ENCODE results near the gene KLHDC3.

- TF ChIP-seq, protein P1, sequence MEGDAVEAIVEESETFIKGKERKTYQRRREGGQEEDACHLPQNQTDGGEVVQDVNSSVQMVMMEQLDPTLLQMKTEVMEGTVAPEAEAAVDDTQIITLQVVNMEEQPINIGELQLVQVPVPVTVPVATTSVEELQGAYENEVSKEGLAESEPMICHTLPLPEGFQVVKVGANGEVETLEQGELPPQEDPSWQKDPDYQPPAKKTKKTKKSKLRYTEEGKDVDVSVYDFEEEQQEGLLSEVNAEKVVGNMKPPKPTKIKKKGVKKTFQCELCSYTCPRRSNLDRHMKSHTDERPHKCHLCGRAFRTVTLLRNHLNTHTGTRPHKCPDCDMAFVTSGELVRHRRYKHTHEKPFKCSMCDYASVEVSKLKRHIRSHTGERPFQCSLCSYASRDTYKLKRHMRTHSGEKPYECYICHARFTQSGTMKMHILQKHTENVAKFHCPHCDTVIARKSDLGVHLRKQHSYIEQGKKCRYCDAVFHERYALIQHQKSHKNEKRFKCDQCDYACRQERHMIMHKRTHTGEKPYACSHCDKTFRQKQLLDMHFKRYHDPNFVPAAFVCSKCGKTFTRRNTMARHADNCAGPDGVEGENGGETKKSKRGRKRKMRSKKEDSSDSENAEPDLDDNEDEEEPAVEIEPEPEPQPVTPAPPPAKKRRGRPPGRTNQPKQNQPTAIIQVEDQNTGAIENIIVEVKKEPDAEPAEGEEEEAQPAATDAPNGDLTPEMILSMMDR (conservative IDR thresholded peaks at IDR 0.05; ENCODE audit: low read depth in 2 of 2), result no peak
- TF ChIP-seq, protein P2, sequence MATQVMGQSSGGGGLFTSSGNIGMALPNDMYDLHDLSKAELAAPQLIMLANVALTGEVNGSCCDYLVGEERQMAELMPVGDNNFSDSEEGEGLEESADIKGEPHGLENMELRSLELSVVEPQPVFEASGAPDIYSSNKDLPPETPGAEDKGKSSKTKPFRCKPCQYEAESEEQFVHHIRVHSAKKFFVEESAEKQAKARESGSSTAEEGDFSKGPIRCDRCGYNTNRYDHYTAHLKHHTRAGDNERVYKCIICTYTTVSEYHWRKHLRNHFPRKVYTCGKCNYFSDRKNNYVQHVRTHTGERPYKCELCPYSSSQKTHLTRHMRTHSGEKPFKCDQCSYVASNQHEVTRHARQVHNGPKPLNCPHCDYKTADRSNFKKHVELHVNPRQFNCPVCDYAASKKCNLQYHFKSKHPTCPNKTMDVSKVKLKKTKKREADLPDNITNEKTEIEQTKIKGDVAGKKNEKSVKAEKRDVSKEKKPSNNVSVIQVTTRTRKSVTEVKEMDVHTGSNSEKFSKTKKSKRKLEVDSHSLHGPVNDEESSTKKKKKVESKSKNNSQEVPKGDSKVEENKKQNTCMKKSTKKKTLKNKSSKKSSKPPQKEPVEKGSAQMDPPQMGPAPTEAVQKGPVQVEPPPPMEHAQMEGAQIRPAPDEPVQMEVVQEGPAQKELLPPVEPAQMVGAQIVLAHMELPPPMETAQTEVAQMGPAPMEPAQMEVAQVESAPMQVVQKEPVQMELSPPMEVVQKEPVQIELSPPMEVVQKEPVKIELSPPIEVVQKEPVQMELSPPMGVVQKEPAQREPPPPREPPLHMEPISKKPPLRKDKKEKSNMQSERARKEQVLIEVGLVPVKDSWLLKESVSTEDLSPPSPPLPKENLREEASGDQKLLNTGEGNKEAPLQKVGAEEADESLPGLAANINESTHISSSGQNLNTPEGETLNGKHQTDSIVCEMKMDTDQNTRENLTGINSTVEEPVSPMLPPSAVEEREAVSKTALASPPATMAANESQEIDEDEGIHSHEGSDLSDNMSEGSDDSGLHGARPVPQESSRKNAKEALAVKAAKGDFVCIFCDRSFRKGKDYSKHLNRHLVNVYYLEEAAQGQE (IDR thresholded peaks at IDR 0.05; ENCODE audit: unreplicated experiment), result no peak
- TF ChIP-seq POLR2AphosphoS5 (IDR thresholded peaks at IDR 0.05; ENCODE audit: low read depth) (no peak), ZNF114 (CRISPR knock-in tag; IDR thresholded peaks at IDR 0.05) (no peak), STAT1 (IDR thresholded peaks at IDR 0.05; ENCODE audit: unreplicated experiment) (no peak), NANOG (IDR thresholded peaks at IDR 0.05; ENCODE audit: borderline replicate concordance) (no peak), EZH2phosphoT487 (IDR thresholded peaks at IDR 0.05; ENCODE audit: unreplicated experiment) (no peak), JUNB (IDR thresholded peaks at IDR 0.05; ENCODE audit: unreplicated experiment) (no peak)
Observed at GRCh38 chr6:43038727-43039126, 24.7 kb downstream of the KLHDC3 start.
